ENCODE measurements around the gene MTURN.

MTURN gene

DNA sequence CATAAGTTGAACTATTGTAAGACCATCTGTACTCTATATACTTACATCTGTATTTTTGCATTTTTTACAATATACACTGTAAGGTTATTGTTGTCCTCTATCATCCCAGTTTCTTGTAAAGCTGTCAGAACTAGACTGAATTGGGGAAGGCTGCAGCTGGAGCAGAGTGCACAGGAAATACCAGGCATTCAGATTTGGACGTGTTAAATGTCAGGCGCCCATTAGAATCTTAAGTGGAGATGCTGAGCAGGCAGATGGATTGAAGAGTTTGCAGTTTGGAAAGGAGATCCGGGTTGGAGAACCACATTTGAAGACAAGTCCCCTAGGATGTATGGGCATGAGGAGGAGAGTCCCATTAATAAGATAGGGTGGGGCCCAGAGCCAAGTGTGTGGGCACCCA lies 40.4 kb downstream of the MTURN start:
- Mint-ChIP-seq H3K27ac (no peak overlapping the region), H3K4me3 (no peak overlapping the region), H3K36me3 (ENCODE audit: low read depth) (no peaks in the 10 kb centered on the region), H3K4me1 (peaks cover 12% of the 10 kb centered on the region), H3K27me3 (no peaks in the 10 kb centered on the region), H3K9me3 (no peaks in the 10 kb centered on the region)
- DNase-seq = no peak
- ATAC-seq = no peak

DNA sequence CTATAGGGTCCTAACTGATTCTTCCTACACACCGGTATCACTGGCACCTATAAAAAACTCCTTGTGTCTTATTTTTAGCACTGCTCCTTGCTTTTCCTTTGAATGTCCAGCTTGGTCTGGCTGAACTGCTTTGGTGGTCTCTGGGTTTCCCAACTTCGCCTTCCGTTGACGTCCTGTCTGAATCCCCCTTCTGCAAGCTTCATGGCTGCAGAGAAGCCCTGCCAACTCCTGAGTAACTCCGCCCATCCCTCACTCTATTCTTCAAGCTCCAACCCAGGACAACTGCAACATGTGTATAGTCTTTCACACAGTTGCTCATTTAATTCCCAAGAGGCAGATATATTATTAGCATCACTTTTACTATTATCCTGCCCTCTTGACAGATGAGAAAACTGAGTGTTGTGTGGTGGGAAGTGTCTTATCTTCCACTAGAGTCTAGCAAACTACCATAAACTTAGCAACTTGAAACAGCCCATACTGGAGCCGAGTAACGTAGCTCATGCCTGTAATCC lies 40.9 kb downstream of the MTURN start:
- ATAC-seq (no peak), DNase-seq (no peak)
- no peak overlapping the region for H3K27ac Mint-ChIP-seq
- H3K27me3 Mint-ChIP-seq = no peaks in the 10 kb centered on the region
- no peaks in the 10 kb centered on the region for H3K36me3 Mint-ChIP-seq (ENCODE audit: low read depth)
- peaks cover 12% of the 10 kb centered on the region for H3K4me1 Mint-ChIP-seq
- H3K9me3 Mint-ChIP-seq = no peaks in the 10 kb centered on the region
- no peak overlapping the region for H3K4me3 Mint-ChIP-seq

- Mint-ChIP-seq H3K27ac (no peak overlapping the region), H3K4me1 (peaks cover 12% of the 10 kb centered on the region), H3K9me3 (no peaks in the 10 kb centered on the region), H3K27me3 (no peaks in the 10 kb centered on the region), H3K4me3 (no peak overlapping the region), H3K36me3 (ENCODE audit: low read depth) (no peaks in the 10 kb centered on the region)
- DNase-seq (no peak), ATAC-seq (no peak)
Measured at GRCh38 chr7:30176463-30177109, 41.8 kb downstream of the MTURN start.

DNA sequence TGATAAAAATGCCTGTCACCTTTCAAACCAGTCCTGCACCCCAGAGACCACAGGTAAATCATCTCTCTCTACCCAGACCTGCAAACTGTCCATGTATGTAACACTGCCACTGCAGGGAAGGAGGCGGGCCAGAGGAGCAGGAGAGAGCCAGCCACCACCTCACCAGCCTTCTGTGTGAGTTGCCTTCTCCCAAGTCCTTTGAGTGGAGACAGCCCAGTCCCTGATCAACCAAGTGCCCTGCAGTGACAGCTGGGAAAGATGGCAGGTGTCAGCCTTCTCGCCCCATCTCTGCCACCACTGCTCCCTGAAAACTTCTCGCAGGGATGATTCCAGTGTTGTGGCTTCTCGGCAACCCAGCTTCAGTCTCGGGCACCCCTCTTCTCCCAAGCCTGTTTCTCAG lies 42.4 kb downstream of the MTURN start:
- no peak for ATAC-seq
- Mint-ChIP-seq H3K27me3 (no peaks in the 10 kb centered on the region), H3K4me3 (no peak overlapping the region), H3K4me1 (peaks cover 12% of the 10 kb centered on the region), H3K27ac (no peak overlapping the region), H3K9me3 (no peaks in the 10 kb centered on the region), H3K36me3 (ENCODE audit: low read depth) (no peaks in the 10 kb centered on the region)
- DNase-seq = no peak

- Mint-ChIP-seq H3K27me3 (no peaks in the 10 kb centered on the region), H3K36me3 (ENCODE audit: low read depth) (no peaks in the 10 kb centered on the region), H3K4me3 (no peak overlapping the region), H3K27ac (no peak overlapping the region), H3K4me1 (peaks cover 12% of the 10 kb centered on the region), H3K9me3 (no peaks in the 10 kb centered on the region)
- ATAC-seq (no peak), DNase-seq (no peak)
Measured at GRCh38 chr7:30177965-30178364, 43.2 kb downstream of the MTURN start.

DNA sequence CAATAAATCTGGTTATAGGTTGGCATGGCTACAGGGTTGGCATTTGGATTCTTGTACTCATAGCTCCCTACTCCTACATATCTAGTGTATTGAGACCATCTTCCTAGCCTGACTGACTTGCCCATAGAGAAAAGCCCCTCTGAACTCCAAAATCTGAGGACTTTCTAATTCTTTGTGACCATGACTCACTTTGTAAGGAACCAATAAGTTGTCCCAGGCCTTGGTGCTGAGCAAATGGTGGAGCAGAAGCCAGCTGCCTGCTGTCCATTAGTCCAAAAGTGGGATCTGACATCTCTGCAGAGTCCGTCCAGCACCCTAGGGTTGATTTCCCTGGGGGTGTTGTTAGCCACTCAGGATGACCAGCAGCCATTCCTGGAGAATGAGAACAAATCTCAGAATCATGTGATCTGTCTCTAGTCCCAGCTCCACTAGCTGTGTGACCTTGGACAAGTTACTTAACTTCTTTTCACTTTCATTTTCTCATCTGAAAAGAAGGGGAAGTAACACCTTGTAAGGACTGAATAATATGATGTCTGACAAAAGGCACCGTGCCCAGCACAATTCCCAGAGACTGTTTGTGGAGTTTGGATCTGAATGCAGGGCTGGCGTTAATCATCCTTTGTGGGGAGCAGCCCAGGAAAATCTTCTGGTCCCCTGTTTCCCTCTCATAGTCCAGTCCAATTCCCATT lies 44.1 kb downstream of the MTURN start:
- DNase-seq = no peak
- H3K27ac Mint-ChIP-seq = no peak overlapping the region
- peaks cover 12% of the 10 kb centered on the region for H3K4me1 Mint-ChIP-seq

GRCh38 chr7:30180718-30181117 lies 45.9 kb downstream of the MTURN start:
- Mint-ChIP-seq H3K4me1 (peaks cover 12% of the 10 kb centered on the region), H3K9me3 (no peaks in the 10 kb centered on the region), H3K4me3 (no peak overlapping the region), H3K36me3 (ENCODE audit: low read depth) (no peaks in the 10 kb centered on the region), H3K27ac (no peak overlapping the region), H3K27me3 (no peaks in the 10 kb centered on the region)
- no peak for DNase-seq
- no peak for ATAC-seq

More for the DNA sequence above, 44.1 kb downstream of the MTURN start:
- Mint-ChIP-seq H3K36me3 (ENCODE audit: low read depth) (no peaks in the 10 kb centered on the region), H3K27me3 (no peaks in the 10 kb centered on the region), H3K4me3 (no peak overlapping the region), H3K9me3 (no peaks in the 10 kb centered on the region)
- ATAC-seq = no peak

GRCh38 chr7:30181211-30181610 lies 46.4 kb downstream of the MTURN start:
- Mint-ChIP-seq H3K36me3 (ENCODE audit: low read depth) (no peaks in the 10 kb centered on the region), H3K4me1 (peaks cover 12% of the 10 kb centered on the region), H3K27me3 (no peaks in the 10 kb centered on the region), H3K4me3 (no peak overlapping the region), H3K9me3 (no peaks in the 10 kb centered on the region), H3K27ac (no peak overlapping the region)
- DNase-seq = no peak
- no peak for ATAC-seq

- no peaks in the 10 kb centered on the region for H3K27me3 Mint-ChIP-seq
- no peaks in the 10 kb centered on the region for H3K9me3 Mint-ChIP-seq
- H3K4me1 Mint-ChIP-seq = peaks cover 9% of the 10 kb centered on the region
- H3K4me3 Mint-ChIP-seq = no peak overlapping the region
- H3K36me3 Mint-ChIP-seq (ENCODE audit: low read depth) = no peaks in the 10 kb centered on the region
- DNase-seq = no peak
- H3K27ac Mint-ChIP-seq = no peak overlapping the region
- ATAC-seq = no peak
Measured at GRCh38 chr7:30181736-30182522, 47.1 kb downstream of the MTURN start.

DNA sequence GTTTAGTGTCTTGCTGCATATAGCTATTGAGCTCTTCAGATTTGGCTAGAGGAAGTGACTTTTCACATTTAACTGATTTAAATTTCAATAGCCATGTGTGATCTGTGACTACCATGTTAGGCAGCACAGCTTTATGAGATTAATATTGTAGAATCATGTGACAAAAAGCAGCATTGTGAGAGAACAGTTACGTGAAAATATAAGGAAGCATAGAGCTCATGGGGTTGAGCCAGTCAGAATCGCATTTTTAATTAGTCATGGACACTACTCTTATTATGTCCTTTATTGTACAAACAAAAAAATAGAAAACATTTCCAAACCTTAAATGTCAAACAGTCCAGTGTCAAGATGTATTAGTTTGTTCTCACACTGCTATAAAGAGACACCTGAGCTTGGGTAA lies 48.0 kb downstream of the MTURN start:
- no peak overlapping the region for H3K4me3 Mint-ChIP-seq
- peaks cover 7% of the 10 kb centered on the region for H3K4me1 Mint-ChIP-seq
- no peak overlapping the region for H3K27ac Mint-ChIP-seq
- DNase-seq (no peak), ATAC-seq (no peak)
- H3K9me3 Mint-ChIP-seq = peaks cover 1% of the 10 kb centered on the region
- no peaks in the 10 kb centered on the region for H3K36me3 Mint-ChIP-seq (ENCODE audit: low read depth)
- no peaks in the 10 kb centered on the region for H3K27me3 Mint-ChIP-seq

DNA sequence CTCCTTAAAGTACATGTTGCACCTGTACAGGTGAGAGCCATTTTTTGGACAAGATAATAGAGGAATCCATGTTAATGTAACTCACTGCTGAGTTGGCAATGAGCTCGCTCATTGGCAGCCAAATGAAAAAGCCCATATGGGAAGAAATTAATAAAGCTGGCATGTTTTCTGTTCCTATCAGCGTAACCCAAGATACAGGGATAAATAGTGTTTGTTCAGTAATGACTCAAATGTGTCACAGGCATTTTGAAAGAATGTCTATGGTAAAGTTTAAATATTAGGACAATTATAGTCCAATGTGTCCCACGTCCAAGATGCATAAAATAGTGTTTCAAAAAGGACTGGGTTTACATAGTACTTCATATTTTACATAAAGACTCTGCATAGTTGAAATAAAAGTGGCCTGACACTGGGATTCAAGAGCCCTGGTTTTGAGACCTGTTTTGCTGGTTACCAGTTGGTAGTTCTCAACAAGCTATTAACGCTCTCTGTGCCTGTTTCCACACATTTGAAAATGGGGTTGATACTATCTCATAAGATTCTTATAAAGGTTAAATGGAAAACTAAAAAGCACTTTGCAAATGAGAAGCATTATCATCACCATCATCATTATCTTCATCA lies 49.1 kb downstream of the MTURN start:
- Mint-ChIP-seq H3K4me1 (peaks cover 7% of the 10 kb centered on the region), H3K4me3 (no peak overlapping the region), H3K9me3 (peaks cover 8% of the 10 kb centered on the region), H3K27me3 (no peaks in the 10 kb centered on the region), H3K36me3 (ENCODE audit: low read depth) (no peaks in the 10 kb centered on the region), H3K27ac (no peak overlapping the region)
- DNase-seq (no peak), ATAC-seq (no peak)

DNA sequence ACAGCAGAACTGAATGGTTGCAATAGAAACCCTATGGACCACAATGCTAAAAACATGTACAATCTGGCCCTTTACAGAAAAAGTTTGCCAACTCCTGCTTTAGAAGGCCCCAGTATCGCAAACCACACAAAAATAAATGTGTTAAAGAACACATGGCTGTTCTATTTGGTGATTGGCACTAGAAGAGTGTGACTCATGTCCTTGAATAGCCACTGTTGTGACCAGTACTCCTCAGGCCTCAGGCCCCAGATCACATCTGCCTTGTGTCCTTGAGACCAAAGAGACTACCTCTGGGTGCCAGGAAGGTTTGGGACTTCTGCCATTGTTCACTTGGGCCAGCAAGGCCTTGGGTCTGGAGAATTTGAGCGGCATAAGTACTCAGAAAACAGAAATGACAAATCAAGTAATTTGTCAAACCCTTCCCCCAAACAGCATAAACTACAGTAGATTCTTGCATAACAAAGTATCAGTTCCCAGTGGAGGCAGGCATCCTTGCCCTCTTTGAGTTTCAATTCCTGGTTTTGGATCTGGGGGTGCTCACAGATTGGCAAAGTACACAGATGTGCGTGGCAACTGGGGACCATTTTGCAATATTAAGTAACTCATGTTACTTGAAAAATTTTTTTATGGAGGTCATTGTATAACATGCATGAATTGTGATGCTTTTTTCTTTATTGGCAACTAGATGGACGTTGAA lies 50.2 kb downstream of the MTURN start:
- H3K36me3 Mint-ChIP-seq (ENCODE audit: low read depth) = no peaks in the 10 kb centered on the region
- H3K4me1 Mint-ChIP-seq = peaks cover 4% of the 10 kb centered on the region
- no peak overlapping the region for H3K27ac Mint-ChIP-seq
- H3K27me3 Mint-ChIP-seq = no peaks in the 10 kb centered on the region
- DNase-seq = no peak
- no peak for ATAC-seq
- peaks cover 11% of the 10 kb centered on the region for H3K9me3 Mint-ChIP-seq
- no peak overlapping the region for H3K4me3 Mint-ChIP-seq

DNA sequence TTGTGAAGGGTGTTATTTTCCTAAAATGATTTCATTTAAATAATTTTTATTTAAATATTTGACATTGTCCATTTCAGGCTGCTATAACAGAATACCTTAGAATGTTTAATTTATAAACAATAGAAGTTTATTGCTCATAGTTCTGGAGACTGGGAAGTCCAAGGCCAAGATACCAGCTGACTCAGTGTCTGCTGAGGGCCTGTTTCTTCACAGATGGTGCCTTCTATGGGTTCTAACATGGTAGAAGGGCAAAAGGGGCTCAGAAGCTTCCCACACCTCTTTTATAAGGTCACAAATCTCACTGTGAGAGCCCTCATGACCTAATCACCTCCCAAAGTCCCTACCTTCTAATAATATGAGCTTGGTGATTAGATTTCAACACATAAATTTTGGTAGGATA lies 50.7 kb downstream of the MTURN start:
- no peak for ATAC-seq
- Mint-ChIP-seq H3K4me1 (peaks cover 4% of the 10 kb centered on the region), H3K36me3 (ENCODE audit: low read depth) (no peaks in the 10 kb centered on the region), H3K27ac (no peak overlapping the region), H3K4me3 (no peak overlapping the region), H3K9me3 (peaks cover 12% of the 10 kb centered on the region), H3K27me3 (no peaks in the 10 kb centered on the region)
- no peak for DNase-seq

DNA sequence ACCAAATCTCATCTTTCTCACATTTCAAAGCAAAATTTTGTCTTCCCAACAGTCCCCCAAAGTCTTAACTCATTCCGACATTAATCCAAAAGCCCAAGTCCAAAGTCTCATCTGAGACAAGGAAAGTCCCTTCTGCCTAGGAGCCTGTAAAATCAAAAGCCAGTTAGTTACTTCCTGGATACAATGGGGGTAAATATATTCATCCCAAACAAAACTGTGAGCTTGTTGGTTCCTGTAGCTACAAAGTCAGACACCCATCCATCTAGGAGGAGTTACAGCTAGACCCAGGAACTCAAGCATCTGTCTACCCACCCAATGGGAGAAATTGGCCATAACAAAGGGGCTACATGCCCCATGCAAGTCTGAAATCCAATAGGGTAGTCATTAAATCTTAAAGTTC lies 51.9 kb downstream of the MTURN start:
- Mint-ChIP-seq H3K36me3 (ENCODE audit: low read depth) (no peaks in the 10 kb centered on the region), H3K4me1 (peaks cover 4% of the 10 kb centered on the region), H3K9me3 (peaks cover 12% of the 10 kb centered on the region), H3K4me3 (no peak overlapping the region), H3K27ac (no peak overlapping the region), H3K27me3 (no peaks in the 10 kb centered on the region)
- ATAC-seq = no peak
- no peak for DNase-seq

All from activated naive CD8-positive, alpha-beta T cell treated with anti-CD3 and anti-CD28 coated beads, Interleukin-2, amount 50 U/mL, for 24 hours (primary cell).